ENCODE results near the gene NLN.
A peak's percentile ranks its signal among the peaks of the same experiment; 100 is the strongest.
"Not testable (repeated sequence)": the region's sequence is repeated elsewhere in the genome, so short reads cannot be mapped to it uniquely, and the experiment has no call there.

Gene NLN

DNA sequence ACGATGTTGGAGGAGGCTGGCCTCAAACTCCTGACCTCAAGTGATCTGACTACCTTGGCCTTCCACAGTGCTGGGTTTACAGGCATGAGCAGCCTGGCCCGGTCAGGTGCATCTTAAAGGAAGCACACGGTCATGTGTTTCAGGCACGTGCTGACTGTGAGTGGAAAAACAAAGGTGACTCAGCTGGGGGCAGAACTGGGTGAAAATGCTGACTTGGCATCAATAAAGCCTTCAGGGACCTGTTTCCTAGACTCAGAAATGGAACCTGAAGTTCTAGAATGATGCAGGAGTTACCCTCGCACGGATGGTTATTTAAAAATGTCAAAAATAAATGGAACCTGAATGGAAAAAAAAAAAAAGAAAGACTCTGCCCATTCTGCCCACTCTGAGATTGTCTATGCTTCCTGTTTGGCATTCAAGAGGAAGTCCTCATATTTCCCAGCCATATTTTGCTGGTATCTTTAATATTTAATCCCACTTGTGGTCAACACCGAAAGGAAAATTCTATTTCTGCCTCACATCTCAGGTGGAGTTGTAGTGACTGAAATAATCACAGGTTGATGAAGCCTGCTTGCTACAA is 12.3 kb downstream of the NLN start:
- DNase-seq, result not testable (repeated sequence)

DNA sequence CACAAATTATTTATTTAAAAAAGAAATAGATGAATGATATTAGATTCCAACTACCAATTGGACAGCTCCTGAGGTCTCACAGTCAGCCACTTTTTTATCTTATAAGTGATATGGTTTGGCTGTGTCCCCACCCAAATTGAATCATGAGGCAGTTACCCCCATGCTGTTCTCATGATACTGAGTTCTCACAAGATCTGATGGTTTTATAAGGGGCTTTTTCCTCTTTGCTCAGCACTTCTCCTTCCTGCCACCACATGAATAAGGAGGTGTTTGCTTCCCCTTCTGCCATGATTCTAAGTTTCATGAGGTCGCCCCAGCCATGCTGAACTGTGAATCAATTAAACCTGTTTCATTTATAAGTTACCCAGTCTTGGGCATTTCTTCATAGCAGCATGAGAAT is 12.9 kb downstream of the NLN start:
- no peak for DNase-seq

DNA sequence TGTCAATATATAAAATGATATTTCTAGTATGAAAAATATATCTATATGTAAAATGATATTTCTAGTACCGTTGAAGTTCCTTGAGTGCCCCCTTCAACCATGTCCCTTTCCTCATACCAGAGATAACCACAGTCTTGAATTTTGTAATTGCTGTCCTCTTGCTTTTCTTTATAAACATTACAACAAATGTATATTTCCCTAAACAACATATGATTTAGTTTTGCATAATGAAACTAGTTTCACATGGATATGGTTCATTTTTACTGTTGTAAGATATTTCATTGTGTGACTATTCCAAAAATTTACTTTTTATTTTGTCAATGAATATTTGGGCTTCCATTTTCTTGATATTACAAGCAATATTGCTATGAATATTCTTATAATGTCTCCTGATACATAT is 14.0 kb downstream of the NLN start:
- no peak for DNase-seq

DNA sequence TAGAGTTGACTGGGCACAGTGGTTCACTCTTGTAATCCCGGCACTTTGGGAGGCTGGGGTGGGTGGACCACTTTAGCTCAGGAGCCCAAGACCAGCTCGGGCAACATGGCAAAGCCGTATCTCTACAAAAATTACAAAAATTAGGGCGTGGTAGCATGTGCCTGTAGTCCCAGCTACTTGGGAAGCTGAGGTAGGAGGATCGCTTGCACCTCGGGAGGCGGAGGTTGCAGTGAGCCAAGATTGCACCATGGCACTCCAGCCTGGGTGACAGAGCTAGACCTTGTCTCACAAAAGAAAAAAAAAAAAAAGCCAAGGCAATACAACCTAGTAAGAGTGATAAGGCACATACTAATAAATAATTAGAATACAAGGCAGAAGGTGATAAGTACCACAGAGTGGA is 15.8 kb downstream of the NLN start:
- no peak for DNase-seq

DNA sequence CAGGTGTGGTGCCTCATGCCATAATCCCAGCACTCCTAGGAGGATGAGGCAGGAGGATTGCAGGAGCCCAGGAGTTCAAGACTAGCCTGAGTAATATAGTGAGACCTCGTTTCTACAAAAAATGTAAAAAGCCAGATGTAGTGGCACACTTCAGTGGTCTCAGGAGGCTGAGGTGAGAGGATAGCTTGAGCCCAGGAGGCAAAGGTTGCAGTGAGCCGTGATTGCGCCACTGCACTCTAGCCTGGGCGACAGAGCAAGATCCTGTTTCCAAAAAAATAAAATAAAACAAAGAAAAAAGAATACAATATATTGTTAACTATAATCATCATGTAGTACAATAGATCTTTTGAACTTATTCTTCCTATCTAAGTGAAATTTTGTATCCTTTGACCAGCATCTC is 16.3 kb downstream of the NLN start:
- DNase-seq, result no peak

DNA sequence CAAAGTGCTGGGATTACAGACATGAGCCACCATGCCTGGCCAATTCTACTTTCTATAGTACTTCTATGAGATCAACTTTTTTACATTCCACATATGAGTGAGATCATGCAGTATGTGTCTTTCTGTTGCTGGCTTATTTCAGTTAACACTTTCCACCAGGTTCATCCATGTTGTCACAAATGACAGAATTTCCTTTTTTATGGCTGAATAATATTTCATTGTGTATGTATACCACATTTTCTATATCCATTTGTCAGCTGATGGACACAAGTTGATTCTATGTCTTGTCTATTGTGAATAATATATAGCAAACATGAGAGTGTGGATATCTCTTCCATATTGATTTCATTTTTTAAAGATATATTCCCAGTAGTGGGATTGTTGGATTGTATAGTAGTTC is 17.2 kb downstream of the NLN start:
- DNase-seq, result no peak

DNA sequence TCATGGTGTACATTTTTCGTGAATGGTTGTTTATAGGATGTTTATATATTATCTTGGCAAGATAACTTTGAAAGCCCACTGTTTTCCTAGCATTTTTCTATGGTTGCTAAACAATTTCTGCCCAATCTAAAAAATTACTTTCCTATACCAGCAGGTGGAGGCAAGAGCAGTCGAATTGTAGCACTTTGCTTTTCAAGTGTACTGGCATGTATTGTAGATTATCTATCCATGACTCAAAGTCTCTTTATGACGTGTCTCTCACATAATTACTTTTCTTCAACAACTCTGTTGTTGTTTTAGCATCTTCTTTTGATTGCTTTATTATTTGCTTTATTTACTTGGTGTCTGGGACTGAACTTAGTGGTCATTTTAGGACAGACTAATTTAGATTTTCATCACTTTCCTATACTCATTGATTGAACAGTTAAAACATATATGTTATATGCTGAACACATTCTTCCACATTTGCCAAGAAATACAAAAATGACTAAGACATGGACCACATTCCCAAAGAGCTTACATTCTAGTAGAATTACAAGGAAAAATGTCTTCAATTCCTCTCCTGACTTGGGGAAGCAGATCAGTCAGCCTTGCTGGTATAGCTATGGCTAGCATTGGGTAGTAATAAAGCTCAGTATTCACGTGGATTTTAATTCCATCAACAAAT is 20.7 kb downstream of the NLN start:
- peak; percentile 28 for DNase-seq

DNA sequence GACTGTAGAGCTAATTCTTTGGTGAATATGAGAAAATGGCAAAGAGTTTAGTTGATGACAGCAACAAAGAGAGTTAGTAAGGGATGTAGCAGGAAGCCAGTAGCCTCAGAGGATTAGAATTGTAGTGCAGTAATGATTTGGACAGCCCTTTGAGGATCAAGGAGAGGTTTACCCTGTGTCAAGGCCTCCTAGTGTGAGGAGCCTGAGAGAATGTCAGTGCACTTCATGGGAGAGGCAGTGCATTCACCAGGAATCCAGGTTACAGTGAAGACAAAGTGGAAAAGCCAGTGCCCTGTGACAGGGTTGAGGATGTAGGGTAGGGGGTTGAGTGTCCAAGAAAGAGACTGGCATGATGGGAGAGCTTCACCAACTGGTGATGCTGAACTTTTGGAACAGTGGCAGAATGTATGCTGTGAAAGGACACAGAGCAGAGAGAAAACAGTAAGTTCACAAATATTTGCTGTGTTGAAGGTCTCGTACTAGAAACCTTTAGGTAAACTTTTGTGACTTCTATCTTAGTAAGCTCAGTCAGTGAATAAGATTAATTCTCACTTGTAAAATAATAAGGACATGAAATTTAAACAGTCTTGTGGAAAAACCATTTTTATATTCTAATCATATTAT is 27.3 kb downstream of the NLN start:
- DNase-seq, result no peak

DNA sequence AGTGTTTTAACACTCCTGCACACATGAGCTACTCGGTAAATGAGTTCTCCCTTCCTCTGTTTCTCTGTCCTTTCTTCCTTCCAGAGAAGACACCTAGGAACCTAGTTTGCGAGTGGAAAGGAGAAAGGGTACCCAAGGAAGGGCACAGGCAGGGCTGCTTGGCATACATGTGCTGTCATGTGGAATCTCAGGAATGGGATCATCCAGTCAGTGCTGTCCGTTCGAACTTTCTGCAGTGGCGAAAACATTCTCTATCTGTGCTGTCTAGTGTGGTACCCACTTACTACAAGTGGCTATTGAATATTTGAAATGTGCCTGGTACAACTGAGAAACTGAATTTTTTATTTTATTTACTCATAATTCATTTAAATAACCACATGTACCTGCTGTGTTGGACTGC is 28.0 kb downstream of the NLN start:
- DNase-seq, result no peak

DNA sequence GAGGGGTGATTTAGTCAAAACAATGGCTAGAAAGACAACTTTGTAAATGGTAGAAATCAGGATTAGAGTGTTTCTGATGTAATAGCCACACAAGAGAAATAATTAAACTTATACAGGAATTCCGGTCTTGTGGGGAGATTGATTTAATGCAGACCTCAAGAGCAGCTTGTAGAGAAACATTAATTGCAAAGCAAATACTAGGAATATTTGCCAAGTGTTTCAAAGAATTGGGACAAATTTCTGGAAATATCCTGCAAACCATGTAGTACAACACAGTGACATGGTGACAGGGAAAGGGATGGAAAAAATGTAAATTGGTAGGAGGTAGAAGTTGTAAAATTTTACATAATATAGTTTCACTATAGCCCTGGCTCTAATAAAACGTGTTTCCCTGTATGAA is 28.9 kb downstream of the NLN start:
- no peak for DNase-seq

DNA sequence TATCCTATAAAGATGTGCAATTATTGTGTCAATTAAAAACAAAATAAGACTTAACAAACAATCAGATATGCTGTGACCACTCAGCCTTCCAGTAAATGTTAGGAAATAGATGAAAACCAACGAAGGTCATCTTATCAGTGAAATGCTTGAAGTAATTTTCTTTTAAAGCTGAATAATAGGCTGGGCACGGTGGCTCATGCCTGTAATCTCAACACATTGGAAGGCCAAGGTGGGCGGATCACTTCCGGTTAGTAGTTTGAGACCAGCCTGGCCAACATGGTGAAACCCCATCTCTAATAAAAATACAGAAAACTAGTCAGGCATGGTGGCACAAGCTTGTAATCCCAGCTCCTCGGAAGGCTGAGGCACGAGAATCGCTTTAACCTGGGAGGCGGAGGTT is 31.2 kb downstream of the NLN start:
- no peak for DNase-seq

DNA sequence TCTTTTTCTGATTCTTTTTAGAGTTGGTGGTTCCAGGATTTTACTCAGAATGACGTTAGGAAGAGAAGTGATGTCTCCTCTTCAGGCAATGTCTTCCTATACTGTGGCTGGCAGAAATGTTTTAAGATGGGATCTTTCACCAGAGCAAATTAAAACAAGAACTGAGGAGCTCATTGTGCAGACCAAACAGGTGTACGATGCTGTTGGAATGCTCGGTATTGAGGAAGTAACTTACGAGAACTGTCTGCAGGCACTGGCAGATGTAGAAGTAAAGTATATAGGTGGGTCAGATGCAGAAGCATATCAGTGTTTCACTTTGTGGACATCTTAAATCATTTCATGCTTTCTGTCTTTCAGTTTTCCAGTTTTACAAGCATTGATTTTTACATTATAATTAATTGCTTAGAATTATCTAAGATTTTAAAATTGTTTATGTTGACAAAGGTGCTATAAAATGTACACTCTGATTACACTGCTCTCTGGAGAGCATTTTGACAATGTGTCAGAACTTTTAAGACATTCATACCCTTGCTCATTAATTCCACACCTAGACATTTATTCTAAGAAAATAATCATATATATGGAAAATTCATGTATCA is 36.6 kb downstream of the NLN start:
- DNase-seq, result no peak

DNA sequence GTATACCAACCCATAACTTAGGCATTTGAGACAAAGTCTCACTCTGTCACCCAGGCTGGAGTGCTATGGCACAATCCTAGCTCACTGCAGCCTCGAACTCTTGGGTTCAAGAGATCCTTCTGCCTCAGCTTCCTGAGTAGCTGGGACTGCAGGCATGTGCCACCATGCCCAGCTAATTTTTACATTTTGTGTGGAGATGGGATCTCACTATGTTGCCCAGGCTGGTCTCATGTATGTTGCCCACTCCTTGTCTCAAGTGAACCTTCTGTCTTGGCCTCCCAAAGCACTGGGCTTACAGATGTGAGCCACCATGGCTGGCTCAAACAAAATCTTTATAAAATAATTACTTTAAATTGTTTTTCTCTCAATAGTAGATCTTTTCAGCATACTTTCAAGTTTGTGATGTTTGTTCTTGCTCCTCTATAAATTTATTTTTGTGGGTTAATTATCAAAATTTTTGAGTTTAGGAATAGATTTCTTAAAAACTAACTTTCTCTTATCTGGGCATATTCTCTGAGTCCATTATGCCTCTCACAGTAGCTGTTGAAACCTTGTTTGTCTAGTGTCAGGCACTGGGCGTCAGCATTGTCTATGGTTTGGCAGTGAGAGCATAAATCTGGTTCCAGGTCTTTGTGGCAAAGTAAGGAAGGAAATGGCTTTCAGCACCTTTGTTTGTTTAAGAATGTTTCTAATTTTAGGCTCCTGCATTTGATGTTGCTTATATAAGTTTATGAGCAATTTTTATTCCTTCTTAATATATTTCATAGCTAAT is 38.7 kb downstream of the NLN start:
- peak; percentile 8 for DNase-seq

DNA sequence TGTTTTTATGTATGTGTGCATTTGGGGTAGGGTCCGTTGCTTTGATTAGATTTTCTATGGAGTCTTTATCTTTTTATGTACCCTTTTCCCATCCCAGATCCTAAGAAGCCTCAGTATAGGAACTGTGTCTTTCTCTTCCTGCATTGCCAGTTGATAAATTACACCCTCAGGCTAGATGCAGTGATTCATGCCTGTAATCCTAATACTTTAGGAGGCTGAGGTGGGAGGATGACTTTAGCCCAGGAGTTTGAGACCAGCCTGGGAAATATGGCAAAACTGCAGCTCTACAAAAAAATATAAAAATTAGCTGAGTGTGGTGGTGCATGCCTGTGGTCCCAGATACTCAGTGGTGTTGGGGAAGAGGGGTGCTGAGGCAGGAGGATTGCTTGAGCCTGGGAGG is 40.2 kb downstream of the NLN start:
- no peak for DNase-seq

DNA sequence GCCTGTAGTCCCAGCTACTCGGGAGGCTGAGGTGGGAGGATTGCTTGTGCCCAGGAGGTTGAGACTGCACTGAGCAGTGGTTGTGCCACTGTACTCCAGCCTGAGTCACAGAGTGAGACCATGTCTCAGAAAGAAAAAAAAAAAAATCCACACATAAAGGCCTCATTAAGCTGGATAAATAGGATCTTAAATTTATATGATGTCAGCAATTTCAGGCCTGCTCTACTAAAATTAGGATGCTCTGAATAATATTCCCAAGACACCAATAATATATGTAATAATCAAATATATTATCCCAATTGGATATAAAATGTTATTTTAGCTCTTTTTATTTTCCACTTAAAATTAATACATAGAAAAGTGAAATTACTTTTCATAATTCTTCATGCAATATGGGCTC is 43.6 kb downstream of the NLN start:
- no peak for DNase-seq

DNA sequence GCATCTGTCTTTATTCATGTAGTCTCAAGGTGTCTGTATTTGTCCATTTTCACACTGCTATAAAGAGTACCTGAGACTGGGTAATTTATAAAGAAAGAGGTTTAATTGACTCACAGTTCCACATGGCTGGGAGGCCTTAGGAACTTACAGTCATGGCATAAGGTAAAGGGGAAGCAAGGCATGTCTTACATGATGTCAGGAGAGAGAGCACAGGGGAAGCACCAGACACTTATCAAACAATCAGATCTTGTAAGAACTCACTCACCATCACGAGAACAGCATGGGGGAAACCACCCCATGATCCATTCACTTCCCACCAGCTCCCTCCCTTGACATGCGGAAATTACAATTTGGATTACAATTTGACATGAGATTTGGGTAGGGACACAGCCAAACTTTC is 44.2 kb downstream of the NLN start:
- peak; percentile 13 for DNase-seq

DNA sequence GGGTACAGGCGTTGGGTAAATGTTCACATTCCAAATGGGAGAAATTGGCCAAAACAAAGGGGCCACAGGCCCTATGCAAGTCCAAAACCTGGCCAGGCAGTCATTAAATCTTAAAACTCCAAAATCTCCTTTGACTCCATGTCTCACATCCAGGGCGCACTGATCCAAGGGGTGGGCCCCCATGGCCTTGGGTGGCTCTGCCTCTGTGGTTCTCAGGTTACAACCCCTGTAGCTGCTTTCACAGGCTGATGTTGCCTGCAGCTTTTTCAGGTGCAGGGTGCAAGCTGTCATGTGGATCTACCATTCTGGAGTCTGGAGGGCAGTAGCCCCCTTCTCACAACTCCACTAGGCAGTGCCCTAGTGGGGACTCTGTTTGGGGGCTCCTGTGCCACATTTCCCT is 44.8 kb downstream of the NLN start:
- no peak for DNase-seq

DNA sequence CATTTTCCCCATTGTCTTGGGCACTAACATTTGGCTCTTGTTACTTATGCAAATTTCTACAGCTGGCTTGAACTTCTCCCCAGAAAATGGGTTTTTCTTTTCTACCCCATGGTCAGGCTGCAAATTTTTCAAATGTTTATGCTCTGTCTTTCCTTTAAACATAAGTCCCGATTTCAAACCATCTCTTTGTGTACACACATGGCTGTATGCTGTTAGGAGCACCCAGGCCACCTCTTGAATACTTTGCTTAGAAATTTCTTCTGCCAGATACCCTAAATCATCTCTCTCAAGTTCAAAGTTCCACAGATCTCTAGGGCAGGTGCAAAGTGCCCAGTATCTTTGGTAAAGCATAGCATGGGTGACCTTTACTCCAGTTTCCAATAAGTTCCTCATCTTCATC is 45.6 kb downstream of the NLN start:
- DNase-seq, result no peak

DNA sequence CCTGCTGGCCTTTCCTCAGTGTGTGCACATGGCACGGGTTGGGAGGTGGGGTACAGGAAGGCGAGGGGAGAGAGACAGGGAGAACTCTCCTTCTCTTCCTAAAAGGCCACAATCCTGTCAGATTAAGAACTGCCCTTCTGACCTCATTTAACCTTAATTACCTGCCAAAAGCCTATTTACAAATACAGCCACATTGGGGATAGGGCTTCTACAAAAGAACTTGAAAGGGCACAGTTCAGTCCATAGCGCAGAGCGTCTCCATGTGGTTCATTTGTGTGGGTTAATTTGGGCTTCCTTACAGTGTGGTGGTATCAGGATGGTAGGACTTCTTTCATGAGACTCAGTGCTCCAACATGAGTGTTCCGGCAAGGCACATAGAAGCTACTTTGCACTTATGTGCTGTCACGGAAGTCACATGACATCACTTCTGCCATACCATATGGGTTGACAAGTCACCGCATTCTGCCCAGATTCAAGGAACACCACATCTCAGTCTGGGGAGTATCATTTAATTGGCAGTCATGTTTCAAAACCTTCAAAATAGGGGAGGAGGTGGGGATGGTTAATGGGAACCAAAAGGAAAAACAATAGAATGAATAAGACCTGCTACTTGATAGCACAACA is 46.8 kb downstream of the NLN start:
- DNase-seq, result no peak

DNA sequence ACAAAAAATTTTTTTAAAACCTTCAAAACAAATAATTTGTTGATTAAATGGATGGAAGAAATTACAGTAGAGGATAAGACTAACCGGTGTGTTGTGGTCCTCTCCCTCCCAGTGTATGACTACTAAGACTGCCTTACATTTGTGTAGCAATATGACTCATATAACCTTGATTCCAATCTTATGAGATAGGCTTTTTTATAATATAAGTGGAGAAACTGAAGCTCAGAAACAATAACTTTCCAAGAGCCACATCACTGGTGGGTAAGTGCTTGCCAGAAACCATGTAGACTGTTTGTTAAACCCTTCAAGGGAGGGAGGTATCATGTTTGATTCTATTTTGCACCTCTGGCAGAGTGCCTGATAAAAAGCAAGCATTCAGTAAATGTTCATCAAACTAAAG is 47.5 kb downstream of the NLN start:
- no peak for DNase-seq

DNA sequence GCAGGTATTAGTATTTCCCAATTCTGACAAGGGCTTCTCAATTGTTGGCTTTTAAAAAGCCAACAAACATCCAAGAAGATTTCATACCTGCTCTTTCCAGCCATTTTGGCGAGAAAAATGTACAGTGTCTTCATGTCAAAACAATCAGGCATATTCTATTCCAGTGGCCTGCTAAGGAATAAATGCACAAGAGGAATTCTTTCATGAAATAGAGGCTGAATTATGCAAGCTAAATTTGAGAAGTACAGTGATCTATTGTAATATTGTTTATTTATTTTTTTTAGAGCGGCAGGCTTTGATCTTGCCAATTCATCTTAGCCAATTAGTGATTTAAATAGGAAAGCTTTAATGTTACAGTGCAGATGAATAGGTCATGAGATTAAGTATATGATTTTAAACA is 49.3 kb downstream of the NLN start:
- no peak for DNase-seq

DNA sequence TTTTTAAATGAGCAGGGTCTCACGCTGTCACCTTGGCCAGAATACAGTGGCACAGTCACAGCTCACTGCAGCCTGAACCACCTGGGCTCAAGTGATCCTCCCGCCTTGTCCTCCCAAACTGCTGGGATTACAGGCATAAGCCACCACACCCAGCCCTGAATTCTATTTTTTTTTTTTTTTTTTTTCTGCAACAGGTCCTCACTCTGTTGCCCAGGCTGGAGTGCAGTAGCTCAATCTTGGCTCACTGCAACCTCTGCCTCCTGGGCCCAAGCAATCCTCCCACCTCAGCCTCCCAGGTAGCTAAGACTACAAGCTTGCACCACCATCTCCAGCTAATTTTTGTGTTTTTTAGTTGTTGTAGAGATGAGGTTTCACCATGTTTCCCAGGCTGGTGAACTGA is 51.0 kb downstream of the NLN start:
- not testable (repeated sequence) for DNase-seq

DNA sequence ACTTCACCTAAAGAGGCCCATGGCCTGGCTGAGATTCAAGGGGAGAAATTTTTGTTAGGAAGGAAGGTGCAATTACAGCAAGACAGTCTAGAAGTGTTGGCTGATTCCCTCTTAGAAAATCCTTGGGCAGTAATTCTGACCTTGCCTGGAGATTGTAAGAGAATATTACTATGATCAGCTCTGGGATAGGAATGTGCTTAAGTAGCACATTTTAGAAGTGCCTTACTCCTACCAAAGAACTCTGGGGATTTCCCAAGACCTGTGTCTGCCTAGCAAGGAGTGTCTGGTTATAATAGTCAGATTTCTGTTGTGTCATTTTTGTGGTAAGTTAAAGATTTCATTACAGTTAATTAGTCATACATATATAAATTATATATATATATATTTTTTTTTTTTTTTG is 52.3 kb downstream of the NLN start:
- no peak for DNase-seq
